GM18909 (cell line): ENCODE data around the gene POLK.
"Not testable (repeated sequence)": the region's sequence is repeated elsewhere in the genome, so short reads cannot be mapped to it uniquely, and the experiment has no call there.

Source experiments
- ATAC-seq: cut with Tn5 transposase; IDR thresholded peaks from one replicate; pipeline ENCODE4 v1.9.1; 2021; ENCODE audit warnings: mild to moderate bottlenecking; ENCODE audit not compliant: unreplicated experiment, poor library complexity

POLK gene

GRCh38 chr5:75509956-75510355 lies 1.7 kb upstream of the POLK start:
- ATAC-seq = no peak

DNA sequence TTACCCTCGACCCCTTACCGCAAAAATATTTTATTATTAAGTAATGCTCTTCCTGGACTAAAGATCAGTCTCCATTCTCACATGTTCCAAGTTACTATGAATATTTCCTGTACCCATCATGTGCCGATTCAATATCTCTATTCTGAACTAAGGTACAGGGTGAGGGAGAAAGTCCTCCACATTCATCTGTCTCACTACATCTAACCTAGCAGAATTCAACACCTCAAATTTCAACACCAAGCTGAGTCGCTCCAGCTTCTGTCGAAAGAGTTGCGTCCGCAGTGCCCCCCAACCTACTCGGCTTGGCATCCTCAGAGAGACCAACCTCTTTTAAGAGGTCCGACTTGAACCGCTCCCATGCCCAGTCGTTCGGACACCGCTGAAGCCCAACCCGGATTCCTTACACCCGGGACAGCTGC lies 1.3 kb upstream of the POLK start:
- peak; percentile 11 for ATAC-seq

- peak; percentile 36 for ATAC-seq
Observed at GRCh38 chr5:75510836-75511434, 756 bp upstream of the POLK start.

- no peak for ATAC-seq
Observed at GRCh38 chr5:75512383-75513074, 838 bp downstream of the POLK start.

DNA sequence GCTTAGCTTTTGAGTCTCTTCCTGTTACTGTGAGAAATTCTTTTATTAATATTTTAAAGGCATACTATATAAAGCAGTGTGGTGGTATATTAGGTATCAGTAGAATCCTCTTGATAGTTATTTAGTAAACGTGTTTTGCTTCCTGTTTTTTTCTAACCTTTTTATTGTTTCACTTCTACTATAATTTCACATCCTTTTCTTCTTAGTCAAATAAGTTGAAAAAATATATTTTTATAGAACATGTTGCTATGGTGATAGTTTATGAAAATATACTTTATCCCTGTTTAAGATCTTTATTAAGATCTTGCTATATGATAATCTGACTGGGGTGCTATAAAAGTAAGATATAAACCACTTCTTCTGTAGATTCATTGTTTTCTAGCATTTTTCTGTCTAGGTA lies 2.1 kb downstream of the POLK start:
- no peak for ATAC-seq

DNA sequence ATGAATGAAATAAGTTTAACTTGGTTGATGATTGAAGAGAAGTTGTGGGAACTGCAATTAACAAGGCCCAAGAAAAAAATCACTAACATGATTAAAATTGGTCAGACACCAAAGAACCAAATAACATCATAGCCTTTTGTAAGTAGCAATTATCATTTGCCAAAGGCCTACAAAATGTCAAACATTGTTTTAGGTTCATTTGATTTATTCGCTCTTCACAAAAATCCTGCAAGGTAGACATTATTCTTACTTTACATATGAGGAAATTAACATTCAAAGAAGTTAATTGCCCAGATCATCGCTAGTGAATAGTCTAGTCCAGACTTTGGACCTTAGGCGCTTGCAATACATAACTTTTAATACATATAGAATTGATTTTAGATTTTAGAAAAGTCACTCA lies 2.6 kb downstream of the POLK start:
- no peak for ATAC-seq

GRCh38 chr5:75519761-75520160 lies 8.1 kb downstream of the POLK start:
- no peak for ATAC-seq

DNA sequence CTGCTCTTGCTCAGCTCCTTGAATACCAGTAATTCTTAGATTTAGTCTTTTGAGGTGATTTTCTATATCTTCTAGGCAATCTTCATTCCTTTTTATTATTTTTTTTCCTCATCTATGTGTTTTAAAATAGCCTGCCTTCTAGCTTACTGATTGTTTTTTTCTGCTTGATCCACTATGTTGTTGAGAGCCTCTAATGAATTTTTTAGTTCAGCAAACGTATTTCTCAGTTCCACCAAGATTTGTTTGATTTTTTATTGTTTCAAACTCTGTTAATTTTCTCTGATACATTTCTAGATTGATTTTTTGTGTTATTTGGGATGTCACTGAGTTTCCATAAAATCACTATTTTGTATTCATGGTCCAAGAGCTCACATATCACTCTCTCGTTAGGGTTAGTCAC lies 9.5 kb downstream of the POLK start:
- ATAC-seq = no peak

GRCh38 chr5:75522025-75522424 lies 10.3 kb downstream of the POLK start:
- no peak for ATAC-seq

DNA sequence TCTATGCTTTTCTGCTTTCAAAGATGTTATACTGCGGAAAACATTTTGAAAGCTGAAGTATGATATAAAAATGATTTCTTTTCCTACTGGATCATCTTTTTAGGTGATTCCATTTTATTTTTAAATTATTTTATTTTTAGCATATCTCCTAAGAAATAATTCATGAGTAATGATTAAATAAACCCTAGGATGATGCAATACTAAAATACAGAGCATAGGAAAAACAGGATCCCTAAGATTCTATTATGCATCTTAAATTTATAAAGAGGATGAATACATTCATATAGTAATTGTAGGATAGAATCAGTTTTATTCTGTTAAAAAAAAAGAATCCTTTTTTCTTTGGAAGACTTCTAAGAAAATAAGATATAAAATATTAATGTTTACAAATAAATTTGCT lies 10.9 kb downstream of the POLK start:
- ATAC-seq = no peak

DNA sequence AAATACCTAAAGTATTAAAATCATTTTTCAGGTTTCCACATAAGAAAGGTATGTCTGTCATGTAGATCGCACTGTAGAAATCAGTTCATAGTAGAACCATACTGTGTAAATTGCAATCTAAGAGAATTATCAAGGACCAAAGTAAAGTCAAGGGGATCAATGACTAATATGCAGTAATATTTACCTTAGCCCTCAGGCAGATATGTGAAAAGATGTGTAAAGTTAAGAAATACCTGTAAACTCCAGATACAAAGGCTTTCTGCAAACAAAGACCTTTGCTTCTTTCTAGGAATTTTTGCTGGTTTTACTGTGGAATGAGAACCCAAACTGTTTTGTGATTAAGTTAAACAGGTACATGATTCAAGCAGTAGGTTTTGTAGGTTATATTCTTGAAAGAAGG lies 11.6 kb downstream of the POLK start:
- no peak for ATAC-seq

DNA sequence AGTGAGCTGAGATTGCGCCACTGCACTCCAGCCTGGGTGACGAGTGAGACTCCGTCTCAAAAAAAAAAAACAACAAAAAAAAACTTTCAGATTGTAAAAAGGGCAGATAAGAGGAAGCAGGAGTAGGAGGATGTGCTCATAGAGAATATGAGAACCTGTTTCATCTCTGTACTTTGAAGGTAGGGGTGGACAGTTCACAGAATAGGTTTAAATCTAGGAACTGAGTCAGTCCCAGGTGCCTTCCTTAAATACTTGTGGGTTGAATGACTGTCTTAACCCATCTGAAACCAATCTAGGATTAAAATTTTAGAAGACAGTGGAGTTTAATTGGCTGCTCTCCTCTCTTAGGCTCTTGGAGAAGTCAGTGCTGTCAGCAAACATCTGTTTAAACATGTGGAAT lies 12.4 kb downstream of the POLK start:
- peak; percentile 91 for ATAC-seq

DNA sequence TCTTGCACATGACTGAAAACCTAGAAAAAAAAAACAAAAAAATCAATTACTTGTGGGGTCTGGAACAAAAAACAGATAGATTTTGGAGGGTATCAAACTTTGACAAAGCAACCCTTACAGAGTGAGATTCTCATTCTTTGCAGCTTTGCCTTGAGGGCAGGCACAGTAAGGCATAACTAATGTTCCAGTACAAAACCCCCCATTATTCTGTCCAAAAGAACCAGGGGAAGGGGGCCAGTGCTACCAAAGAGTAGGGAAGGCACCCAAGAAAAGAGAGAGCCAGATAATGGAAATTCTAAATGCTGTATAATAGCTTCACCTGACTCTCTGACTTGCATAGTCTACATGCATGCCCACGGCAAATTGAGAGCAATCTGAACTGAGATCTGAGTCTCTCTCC lies 12.9 kb downstream of the POLK start:
- ATAC-seq = no peak

- ATAC-seq = no peak
Observed at GRCh38 chr5:75525344-75525743, 13.7 kb downstream of the POLK start.

DNA sequence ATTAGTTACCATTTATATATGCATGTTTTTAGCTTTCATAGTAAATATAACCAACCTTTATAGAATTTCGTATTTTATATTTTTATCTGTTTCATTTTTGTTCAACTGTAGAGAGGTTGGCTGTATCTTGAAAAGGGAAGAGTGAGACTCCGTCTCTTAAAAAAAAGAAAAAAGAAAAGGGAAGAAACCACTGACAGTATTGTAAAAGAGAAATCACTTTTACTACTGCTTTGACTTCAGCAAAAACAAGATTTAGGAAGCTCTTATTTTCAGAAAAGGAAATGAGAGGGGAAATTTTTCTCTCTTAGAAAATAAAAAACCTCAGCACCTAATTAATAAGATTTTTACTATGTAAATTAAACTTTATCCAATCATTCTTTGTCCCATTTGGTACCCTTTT lies 14.4 kb downstream of the POLK start:
- no peak for ATAC-seq

DNA sequence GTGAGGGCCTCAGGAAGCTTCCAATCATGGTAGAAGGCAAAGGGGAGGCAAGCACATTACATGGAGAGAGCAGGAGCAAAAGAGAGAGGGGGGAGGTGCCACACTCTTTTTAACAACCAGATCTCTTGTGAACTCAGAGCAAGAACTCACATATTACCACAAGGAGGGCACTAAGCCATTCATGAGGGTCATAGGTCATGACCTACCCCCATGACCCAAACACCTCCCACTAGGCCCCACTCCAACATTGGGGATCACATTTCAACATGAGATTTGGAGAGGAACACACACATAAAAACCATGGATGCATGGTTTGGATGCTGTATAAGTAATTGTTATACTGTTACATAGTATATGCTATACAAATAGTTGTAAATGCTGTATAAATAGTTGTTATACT lies 17.5 kb downstream of the POLK start:
- ATAC-seq = no peak

GRCh38 chr5:75532190-75532589 lies 20.5 kb downstream of the POLK start:
- ATAC-seq = no peak

- not testable (repeated sequence) for ATAC-seq
Observed at GRCh38 chr5:75533716-75534115, 22.0 kb downstream of the POLK start.

DNA sequence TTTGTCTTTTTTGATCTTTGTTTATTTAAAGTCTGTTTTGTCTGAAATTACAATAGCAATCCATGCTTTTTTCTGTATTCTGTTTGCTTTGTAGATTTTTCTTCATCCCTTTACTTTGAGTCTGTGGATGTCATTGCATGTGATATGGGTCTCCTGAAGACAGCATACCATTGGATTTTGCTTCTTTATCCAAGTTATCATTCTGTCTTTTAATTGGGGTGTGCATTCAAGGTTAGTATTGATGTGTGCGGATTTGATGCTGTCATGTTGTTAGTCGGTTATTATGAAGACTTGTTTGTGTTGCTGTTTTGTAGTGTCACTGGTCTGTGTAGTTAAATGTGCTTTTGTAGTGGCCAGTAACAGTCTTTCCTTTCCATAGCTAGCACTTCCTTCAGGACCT lies 23.0 kb downstream of the POLK start:
- ATAC-seq = no peak

GRCh38 chr5:75536147-75536546 lies 24.5 kb downstream of the POLK start:
- ATAC-seq = no peak

DNA sequence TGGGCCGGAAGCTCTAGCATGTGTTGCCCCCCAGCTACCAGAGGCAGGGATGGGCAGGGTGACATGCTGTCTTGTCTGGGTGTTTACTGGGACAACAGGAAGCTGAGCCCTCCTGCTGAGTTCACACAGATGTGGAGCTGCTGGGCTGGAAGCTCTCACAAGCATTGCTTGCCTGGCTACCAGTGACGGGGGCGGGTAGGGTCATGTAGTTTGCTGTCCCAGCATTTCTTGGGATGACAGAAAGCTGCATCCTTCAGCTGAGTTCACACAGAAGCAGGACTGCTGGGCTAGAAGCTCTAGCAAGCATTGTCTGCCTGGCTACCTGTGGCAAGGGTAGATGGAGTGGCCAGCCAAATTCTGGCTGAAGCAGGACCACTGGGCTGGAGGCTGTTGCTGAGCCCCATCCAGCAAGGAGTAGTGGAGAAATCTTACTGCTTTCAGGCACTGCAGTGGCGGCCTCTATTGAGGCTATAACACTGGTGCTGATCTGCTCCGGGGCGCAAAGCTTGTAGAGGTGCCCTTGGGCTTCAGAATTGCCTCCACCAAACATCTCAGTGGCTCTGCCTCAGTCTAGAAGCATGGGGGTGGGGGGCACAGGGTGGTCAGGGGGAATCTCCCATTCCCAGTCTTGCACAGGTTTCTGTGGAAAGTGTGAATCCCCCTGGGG lies 25.1 kb downstream of the POLK start:
- ATAC-seq = no peak

DNA sequence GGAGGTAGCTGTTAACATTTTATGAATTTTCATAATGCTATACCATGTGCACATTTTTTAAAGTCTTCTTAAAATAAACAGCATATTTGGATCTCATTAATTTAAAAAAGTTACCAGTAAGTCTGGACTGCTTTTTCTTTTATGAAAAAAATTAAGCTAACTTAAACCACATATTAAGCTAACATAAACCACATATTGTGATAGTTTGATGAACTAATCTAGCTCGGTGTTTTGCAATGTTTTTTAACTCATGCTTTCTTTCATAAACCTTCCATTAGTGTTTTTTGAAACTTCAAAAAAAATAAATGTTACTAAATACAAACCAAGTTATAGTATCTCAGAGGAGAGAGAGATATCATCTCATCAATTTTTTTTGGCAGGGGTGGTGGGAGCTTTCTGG lies 26.5 kb downstream of the POLK start:
- ATAC-seq = no peak
